Vagina (tissue), 2 donors: Measurements from ENCODE around the gene RNU1-3.
"Not testable (repeated sequence)": the region's sequence is repeated elsewhere in the genome, so short reads cannot be mapped to it uniquely, and the experiment has no call there.

Experiments
- CTCF ChIP-seq, 3 experiments: fragments of 450-650 bp in 2 of 3; fragments of 200-600 bp in 1 of 3; sonication (generic) in 1 of 3; IDR thresholded peaks; one replicate each; pipeline ENCODE4 v1.5.1; 2017 to 2019; ENCODE audit warnings: antibody characterized with exemption in 3 of 3, mild to moderate bottlenecking in 2 of 3, moderate library complexity in 2 of 3
- POLR2A ChIP-seq, 2 donors: fragments of 450-650 bp; IDR thresholded peaks; one replicate each; pipeline ENCODE4 v1.6.1; 2017; ENCODE audit warnings: antibody characterized with exemption in 2 of 2, mild to moderate bottlenecking in 2 of 2, moderate library complexity in 2 of 2

- not testable (repeated sequence) for TF ChIP-seq CTCF, POLR2A (IDR thresholded peaks at IDR 0.05)
These were observed 29.9 kb upstream of the RNU1-3 start for GRCh38 chr1:16696507-16697150.
